Germinal center (tissue), 1 donor: ENCODE measurements around the gene PAFAH1B2.
"Not testable (repeated sequence)": the region's sequence is repeated elsewhere in the genome, so short reads cannot be mapped to it uniquely, and the experiment has no call there.

Experiments
- DNase-seq: peaks from one replicate; pipeline ENCODE4 v3.0.0; 2012; ENCODE audit warnings: mixed read lengths, low spot score

Gene PAFAH1B2

GRCh38 chr11:117172724-117173421, 28.8 kb downstream of the PAFAH1B2 start:
- DNase-seq: no peak

DNA sequence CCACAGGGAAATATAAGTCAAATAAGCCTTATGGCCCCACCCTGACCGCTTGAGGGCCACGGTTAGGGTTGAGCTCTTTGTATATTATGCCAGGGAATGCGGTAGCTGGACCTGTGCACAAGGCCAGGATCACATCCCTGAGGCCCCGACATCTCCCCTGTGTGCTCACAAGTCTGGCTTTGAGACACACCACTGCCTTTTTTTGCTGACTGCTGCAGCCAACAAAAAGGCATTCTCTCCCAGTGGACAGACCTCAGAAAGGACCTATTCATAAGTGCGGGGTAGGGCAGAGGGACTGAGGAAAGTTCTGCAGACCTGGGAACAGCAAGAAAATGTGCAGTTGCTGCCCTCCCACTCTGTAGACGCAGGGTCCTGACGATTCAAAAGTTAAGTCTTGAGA, 31.0 kb downstream of the PAFAH1B2 start:
- no peak for DNase-seq

DNA sequence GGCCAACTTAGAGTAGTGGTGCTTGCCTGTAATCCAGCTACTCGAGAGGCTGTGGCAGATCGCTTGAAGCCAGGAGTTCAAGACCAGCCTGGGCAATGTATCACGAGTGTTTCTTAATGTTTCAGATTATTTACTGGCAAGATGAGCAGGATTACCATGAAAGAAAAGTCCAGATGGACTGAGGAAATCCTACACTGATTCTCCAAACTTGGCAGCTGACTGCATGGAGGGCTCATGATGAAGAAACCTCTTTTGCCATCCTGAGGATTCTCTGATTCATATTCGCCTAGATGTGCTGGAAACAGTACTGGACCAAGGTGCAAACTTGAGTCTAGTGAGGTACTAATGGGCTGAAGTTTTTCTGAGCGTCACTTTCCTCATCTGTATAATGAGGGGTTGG, 31.7 kb downstream of the PAFAH1B2 start:
- no peak for DNase-seq

DNA sequence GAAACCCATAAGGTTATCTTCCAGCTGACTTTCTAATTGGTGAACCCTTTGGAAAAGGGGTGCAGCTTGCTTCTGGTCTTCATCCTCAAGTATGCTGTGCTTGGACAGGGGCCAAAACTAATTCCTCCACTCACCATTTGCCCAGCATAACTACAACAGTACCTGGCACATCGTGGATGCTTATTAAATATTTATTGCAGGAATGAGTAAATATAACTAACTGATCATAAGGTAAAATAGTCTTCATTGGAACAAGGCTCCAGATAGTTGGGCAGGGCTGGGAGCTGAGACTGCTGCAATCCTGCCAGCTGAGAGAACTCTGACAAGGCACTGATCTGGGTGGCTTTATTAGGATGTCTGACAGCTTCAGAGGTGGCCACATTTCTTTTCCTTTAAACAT, 32.1 kb downstream of the PAFAH1B2 start:
- no peak for DNase-seq

- no peak for DNase-seq
These were observed 33.6 kb downstream of the PAFAH1B2 start for GRCh38 chr11:117177534-117178209.

DNA sequence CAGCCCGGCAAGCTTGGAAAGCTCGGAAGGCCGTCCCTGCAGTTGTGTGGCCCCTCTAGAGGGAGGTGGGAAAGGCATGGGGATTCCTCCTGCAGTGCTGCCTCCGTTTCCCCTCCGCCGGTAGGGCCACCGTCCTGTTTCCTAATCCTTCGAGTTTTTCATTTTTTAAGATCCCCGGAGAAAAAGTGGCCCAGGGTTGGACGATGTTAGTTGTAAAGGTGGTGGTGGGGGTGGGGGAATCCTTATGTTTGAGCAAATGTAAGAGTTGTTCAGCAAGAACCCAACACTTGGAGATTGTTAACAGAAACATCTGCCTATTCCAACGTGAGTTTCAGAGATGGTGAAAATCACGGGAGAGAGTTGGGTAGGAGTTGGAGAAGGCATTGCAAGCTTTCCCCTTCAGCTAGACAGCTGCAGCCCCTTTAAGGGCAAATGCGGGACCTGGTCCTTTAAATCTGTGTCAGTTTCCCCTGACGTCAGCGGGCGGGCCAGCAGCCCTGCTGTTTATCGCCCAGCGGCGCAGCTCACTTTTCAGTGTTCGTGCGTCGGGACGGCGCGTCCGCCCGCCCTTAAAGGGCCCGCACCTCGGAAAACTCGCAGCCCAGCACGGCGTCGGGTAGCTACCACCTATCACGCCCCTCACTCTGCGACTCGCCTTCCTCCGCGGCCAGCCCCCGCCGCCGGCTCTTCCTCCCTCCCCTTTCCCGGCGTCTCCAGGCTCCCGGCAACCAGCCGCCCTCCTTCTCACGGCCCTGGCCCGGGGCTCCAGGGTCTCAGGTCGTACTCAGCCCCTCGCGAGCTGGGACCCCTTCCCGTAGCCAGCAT, 34.3 kb downstream of the PAFAH1B2 start, which contains the start of gene SIDT2:
Gene SIDT2, plus strand, starts transcription at position 534 of the 825 bp plus-strand sequence. CDS start 521 bp downstream, outside the sequence.
- peak; percentile 89 for DNase-seq

- DNase-seq: peak; percentile 54
These were observed 35.2 kb downstream of the PAFAH1B2 start for GRCh38 chr11:117179048-117179999.

GRCh38 chr11:117180020-117180419, 35.9 kb downstream of the PAFAH1B2 start:
- DNase-seq: no peak

- peak; percentile 78 for DNase-seq
These were observed 36.8 kb downstream of the PAFAH1B2 start for GRCh38 chr11:117180661-117181585.

DNA sequence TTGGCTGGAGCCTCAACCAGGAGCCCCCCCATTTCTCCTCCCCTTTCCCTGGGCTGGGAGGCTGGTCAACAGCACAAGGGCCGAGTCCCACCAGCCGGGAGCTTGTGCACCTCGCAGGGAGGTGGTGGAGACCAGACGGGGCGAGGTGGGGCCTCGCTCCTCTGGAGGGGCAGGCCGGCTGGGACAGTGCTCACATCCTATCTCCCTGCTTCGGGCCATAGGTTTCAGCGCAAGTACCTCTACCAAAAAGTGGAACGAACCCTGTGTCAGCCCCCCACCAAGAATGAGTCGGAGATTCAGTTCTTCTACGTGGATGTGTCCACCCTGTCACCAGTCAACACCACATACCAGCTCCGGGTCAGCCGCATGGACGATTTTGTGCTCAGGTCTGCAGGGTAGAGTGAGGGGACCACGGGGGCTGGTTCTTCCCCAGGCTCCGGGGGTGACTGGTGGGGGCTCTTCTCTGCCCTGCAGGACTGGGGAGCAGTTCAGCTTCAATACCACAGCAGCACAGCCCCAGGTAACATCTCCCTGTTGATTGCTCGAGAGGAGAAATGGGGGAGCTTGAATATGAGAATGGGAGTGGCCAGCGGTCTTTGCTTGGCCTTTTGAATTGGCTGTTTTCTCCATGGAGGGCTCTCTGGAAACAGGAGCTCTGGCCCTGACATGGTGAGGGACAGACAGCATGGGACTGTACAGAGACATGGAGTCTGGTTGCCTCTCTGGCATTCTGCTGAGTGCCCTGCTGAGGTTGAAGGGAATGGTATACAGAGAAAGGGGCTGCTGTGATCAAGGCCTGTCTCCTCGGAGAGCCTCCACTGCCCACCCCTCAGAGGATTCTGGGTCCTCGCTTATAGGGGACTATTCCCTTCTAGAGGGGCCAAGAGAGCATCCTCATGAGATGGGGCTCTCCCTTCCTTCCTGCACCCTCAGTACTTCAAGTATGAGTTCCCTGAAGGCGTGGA, 37.8 kb downstream of the PAFAH1B2 start:
- DNase-seq: no peak

GRCh38 chr11:117182551-117182935, 38.5 kb downstream of the PAFAH1B2 start:
- no peak for DNase-seq

GRCh38 chr11:117183178-117183577, 39.1 kb downstream of the PAFAH1B2 start:
- not testable (repeated sequence) for DNase-seq

DNA sequence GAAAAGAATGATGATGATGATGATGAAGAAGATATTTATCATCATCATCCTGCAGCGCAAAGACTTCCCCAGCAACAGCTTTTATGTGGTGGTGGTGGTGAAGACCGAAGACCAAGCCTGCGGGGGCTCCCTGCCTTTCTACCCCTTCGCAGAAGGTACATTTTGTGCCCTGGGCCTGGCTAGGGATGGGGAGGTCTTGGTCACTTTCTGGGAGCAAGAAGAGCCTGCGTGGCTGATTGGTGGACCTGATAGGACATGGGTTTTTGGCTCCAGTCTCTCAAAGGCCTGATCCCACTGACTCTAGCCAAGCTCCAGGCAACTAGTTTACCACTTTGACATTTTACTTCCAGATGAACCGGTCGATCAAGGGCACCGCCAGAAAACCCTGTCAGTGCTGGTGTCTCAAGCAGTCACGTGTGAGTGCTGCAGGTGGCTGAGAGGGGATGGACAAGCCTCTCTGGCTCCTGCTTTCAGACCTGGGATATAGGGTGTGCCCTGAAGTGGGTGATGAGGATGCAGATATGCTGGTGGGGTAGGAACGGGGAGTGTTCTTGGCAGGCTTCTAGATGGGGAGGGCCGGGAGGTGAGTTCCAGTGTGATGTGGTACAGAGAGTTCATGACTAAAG, 39.8 kb downstream of the PAFAH1B2 start:
- DNase-seq: no peak

- peak; percentile 77 for DNase-seq
These were observed 41.8 kb downstream of the PAFAH1B2 start for GRCh38 chr11:117185736-117186430.

- DNase-seq: no peak
These were observed 42.3 kb downstream of the PAFAH1B2 start for GRCh38 chr11:117186431-117186761.

DNA sequence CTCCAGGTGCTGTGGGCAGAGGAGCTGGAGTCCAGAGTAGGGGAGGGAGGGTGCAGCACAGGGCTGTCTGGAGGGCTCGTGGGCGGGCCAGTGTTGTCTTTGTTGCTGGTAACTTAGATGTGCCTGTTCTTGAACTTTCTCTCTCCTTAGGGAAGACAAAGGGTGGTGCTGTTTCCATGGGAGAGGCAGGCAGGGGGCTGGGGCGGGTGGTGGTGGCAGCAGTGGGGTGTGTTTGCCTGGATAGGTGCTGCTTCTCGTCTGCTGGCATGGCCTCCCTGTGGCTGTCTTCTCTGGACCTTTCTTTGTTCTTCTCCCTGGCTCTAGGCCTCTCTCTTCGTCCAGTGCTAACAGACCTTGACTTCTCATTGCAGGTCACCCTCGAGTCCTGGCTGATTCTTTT, 42.9 kb downstream of the PAFAH1B2 start:
- DNase-seq: no peak

DNA sequence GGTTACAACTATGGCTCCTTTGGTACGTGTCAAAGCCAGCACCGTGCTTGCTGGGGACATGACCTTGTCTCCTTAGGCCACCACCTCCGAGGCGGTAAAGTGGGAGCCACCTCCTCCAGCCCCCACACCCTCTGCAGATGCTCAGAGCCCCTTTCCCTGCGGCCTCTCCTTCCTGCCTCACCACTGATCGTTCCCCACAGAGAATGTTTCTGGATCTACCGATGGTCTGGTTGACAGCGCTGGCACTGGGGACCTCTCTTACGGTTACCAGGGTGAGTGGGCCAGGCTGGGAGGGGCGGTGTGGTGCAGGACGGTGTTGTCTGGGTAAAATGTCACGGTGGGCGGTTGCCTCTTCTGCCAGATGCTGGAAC, 43.3 kb downstream of the PAFAH1B2 start:
- no peak for DNase-seq

DNA sequence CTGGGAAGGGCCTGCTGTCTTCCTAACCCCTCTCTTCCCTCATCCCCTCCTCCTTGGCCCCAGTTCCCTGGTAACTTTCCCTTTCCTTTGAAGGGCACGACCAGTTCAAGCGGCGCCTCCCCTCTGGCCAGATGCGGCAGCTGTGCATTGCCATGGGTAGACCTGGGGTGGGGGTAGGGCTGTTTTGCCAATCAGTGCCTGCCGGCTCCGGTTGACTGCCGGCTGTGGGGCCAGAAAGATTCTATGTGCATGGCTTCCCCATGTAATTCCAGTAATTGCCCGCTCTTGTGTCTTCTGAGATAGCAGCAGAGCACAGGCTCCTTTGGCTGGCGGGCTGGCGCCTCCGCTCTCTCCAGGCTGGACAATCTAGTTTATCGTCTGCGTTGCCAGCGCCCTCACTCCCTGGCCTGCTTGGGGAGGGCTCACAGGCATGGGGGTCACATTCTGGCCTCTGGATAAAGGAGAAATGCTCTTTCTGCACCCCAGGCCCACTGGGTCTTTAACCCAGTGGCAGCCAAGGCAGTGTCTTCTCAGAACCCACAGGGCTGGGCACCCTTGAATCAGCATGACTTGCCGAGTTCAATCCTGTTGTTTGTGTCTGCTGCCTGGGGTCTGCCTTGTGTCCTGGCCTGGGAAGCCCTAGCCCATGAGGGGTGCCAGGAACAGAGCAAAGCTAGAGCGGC, 43.9 kb downstream of the PAFAH1B2 start:
- no peak for DNase-seq
